HepG2 (cell line): ENCODE measurements around the gene TMEM135. TPM values are rescaled to one million over a fixed set of nuclear protein-coding genes. Genes with fewer than 3 reads are reported as not detected.

ENCODE experiments used
- ATAC-seq: fragments of 200-7000 bp; cut with Tn5 transposase; 3 replicates; pipeline ENCODE4 v1.9.1; 2020; ENCODE audit warnings: mild to moderate bottlenecking, moderate library complexity
- BruUV-seq: library from RNA; stranded (reverse); fragments of 400-500 nt; replicated peaks from 2 replicates; lab custom pipeline; 2021; lab: Mats Ljungman, UMichigan
- CTCF ChIA-PET: fragments of 300-600 bp; formaldehyde crosslinking; extraction: SDS; loops from one replicate; lab custom pipeline; 2021; ENCODE audit warnings: low total read pairs, inconsistent platforms, low intra/inter-chr PET ratio; lab: Yijun Ruan, JAX
- POLR2A ChIA-PET: fragments of 350-600 bp; sonication (Branson Sonifier 250); formaldehyde crosslinking; loops from one replicate; lab custom pipeline; 2020; ENCODE audit warnings: antibody characterized with exemption, inconsistent platforms; lab: Yijun Ruan, JAX
- DNase-seq: peaks from one replicate; pipeline ENCODE4 v3.0.0-alpha.2; 2015; ENCODE audit warnings: low spot score
- FAIRE-seq: peaks from 3 replicates; lab custom pipeline; 2011; peaks lifted over from hg19 to GRCh38; lab: Jason Lieb, UNC
- H2AFZ ChIP-seq: one replicate; pipeline ENCODE4 v1.6.1; 2011; ENCODE audit warnings: low read length, inconsistent platforms
- H3K27ac ChIP-seq: fragments of 300-600 bp; 3 replicates; pipeline ENCODE4 v1.8.0; 2011; ENCODE audit warnings: mixed run types, mild to moderate bottlenecking, mixed read lengths, low read length, inconsistent platforms; ENCODE audit not compliant: insufficient read depth; ENCODE audit errors: extremely low read length
- H3K27me3 ChIP-seq, 2 experiments: fragments of 200-600 bp in 1 of 2; 2 replicates in 1 of 2; 3 replicates in 1 of 2; pipeline versions ENCODE4 v1.6.0 to v1.8.0; 2011; ENCODE audit warnings: low read length in 2 of 2, mild to moderate bottlenecking in 2 of 2, moderate library complexity in 2 of 2, inconsistent platforms in 1 of 2; ENCODE audit not compliant: insufficient read depth in 2 of 2, control insufficient read depth in 1 of 2
- H3K36me3 ChIP-seq, 2 experiments: fragments of 200-600 bp in 1 of 2; replicated peaks in 1 of 2; 2 replicates in 1 of 2; 3 replicates in 1 of 2; pipeline versions ENCODE4 v1.5.1 to v1.8.0; 2011; ENCODE audit warnings: low read length in 2 of 2, inconsistent platforms in 1 of 2; ENCODE audit not compliant: insufficient read depth in 2 of 2, control insufficient read depth in 1 of 2
- H3K4me1 ChIP-seq: 2 replicates; pipeline ENCODE4 v1.5.1; 2012; ENCODE audit warnings: low read length, inconsistent platforms; ENCODE audit not compliant: insufficient read depth
- H3K4me2 ChIP-seq: 2 replicates; pipeline ENCODE4 v1.6.0; 2011; ENCODE audit warnings: low read depth, low read length, inconsistent platforms
- H3K4me3 ChIP-seq, 3 experiments: fragments of 200-600 bp in 1 of 3; sonication (generic), shearing (Covaris generic) in 1 of 3; replicated peaks in 1 of 3; 2 replicates each; pipeline ENCODE4 v1.5.1; 2011 to 2016; ENCODE audit warnings: low read length in 3 of 3, inconsistent platforms in 2 of 3, low read depth in 2 of 3, mild to moderate bottlenecking in 2 of 3, control low read depth in 1 of 3, mixed read lengths in 1 of 3; ENCODE audit not compliant: insufficient read depth in 1 of 3
- H3K79me2 ChIP-seq: one replicate; pipeline ENCODE4 v1.6.1; 2011; ENCODE audit warnings: low read length, inconsistent platforms; ENCODE audit not compliant: insufficient read depth
- H3K9ac ChIP-seq: 2 replicates; pipeline ENCODE4 v1.6.0; 2011; ENCODE audit warnings: mild to moderate bottlenecking, low read depth, low read length, inconsistent platforms; ENCODE audit not compliant: insufficient read depth
- H3K9me3 ChIP-seq: 2 replicates; pipeline ENCODE4 v1.5.1; 2012; ENCODE audit warnings: mild to moderate bottlenecking, low read length
- H4K20me1 ChIP-seq: 2 replicates; pipeline ENCODE4 v1.6.0; 2011; ENCODE audit warnings: inconsistent platforms, mild to moderate bottlenecking, low read length, moderate library complexity; ENCODE audit not compliant: insufficient read depth
- HHEX ChIP-seq: IDR thresholded peaks from 2 replicates; pipeline ENCODE4 v1.6.1; 2016; ENCODE audit warnings: control low read depth
- MIER2 ChIP-seq: IDR thresholded peaks from 2 replicates; pipeline ENCODE4 v1.6.1; 2016; ENCODE audit warnings: missing biosample characterization, missing genetic modification reagents
- SMAD9 ChIP-seq: sonication (generic); formaldehyde crosslinking; IDR thresholded peaks from 2 replicates; pipeline ENCODE4 v1.5.1; 2020; ENCODE audit warnings: mild to moderate bottlenecking, missing genetic modification reagents
- ZC3H13 ChIP-seq: sonication (generic); formaldehyde crosslinking; IDR thresholded peaks from 2 replicates; pipeline ENCODE4 v1.8.1; 2023; ENCODE audit warnings: mild to moderate bottlenecking, missing genetic modification reagents, moderate library complexity
- ZNF563 ChIP-seq: sonication (generic); formaldehyde crosslinking; IDR thresholded peaks from 2 replicates; pipeline ENCODE4 v1.8.0; 2022; ENCODE audit warnings: mild to moderate bottlenecking, moderate library complexity, missing genetic modification reagents
- WGBS: methylation state at CpG from one replicate; pipeline ENCODE4 v1.1.6; 2017; ENCODE audit warnings: low lambda C conversion rate; 5-methylcytosine and 5-hydroxymethylcytosine counted together
- in situ Hi-C: cut with HindIII; loops from 2 replicates; pipeline ENCODE4 v1.10.0; 2017; ENCODE audit warnings: low pct_unique_long_range_greater_than_20kb; ENCODE audit not compliant: extremely low pct_ligation_motif_present
- intact Hi-C: fragments of 100-400 bp; cut with micrococcal nuclease; formaldehyde crosslinking; loops from one replicate; pipeline ENCODE4 v1.10.0; 2022; ENCODE audit not compliant: unreplicated experiment
- polyA plus RNA-seq, 8 experiments: library from polyadenylated mRNA; depleted of rRNA in 3 of 8; stranded (reverse) in 7 of 8; unstranded in 1 of 8; fragments of >200 nt; fragmentation: Illumina TruSeq in 4 of 8; extraction: Trizol in 4 of 8; gene quantifications; 2 replicates each; pipeline versions ENCODE4 v1.2.1 to v1.2.3, GENCODE V29; 2011 to 2016; ENCODE audit warnings: low read depth in 4 of 8, missing spikeins in 1 of 8, mixed read lengths in 1 of 8; ENCODE audit not compliant: insufficient read depth in 1 of 8
- total RNA-seq, 5 experiments: library from RNA; depleted of rRNA; stranded (reverse); fragments of >200 nt; fragmentation: Illumina TruSeq; extraction: Trizol; gene quantifications; 2 replicates each; pipeline ENCODE4 v1.2.3, GENCODE V29; 2016; ENCODE audit warnings: low read depth in 1 of 5
- TF ChIP-seq, protein P1 (sequence below), 2 experiments: sonication (generic) in 1 of 2; formaldehyde crosslinking in 1 of 2; IDR thresholded peaks; 2 replicates each; pipeline versions ENCODE4 v1.4.0 to v1.6.1; 2016 to 2020; ENCODE audit warnings: borderline replicate concordance in 1 of 2, low read depth in 1 of 2, mild to moderate bottlenecking in 1 of 2, missing genetic modification reagents in 1 of 2
- TF ChIP-seq, protein P2 (sequence below): sonication (generic); formaldehyde crosslinking; IDR thresholded peaks from 2 replicates; pipeline ENCODE4 v1.4.0; 2020; ENCODE audit warnings: missing genetic modification reagents, borderline replicate concordance

TMEM135 gene
- total and polyA plus RNA-seq, 2 of the 13 experiments (the other 11 are each of a cell fraction or from before 2014, with no cell fraction given): 36.6 to 88.9 TPM

DNA sequence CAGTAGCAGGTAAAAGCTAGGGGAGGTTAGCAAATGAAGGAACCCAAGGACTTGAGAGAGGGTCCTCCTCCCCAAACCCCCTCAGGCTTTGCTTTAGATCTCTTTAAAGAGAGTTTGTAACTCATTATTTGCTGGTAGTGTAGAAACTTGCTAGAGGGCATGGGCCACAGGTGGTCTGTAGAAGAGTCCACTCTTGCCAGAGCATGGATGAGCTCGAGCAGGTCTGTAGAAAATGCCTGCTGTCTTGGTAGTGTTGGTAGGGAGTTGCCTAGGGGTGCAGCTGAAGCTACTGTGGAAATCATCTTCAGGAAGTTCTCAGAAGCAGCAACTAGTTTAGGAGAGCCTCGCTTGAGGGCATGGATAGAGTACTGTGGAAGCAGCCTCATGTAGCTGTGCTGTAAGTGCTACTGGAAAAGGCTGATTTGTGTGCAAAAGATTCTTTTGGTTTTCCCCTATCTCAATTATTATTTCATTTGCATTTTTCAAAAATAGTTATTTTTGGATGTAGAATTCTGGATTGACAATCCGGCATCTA is 104.3 kb downstream of the TMEM135 start:
- Histone ChIP-seq H3K4me1 (peaks cover 20% of the 10 kb centered on the region), H3K27ac (no peak overlapping the region), H3K36me3 (no peaks in the 10 kb centered on the region; a peak in 1 of 5 replicates), H3K9me3 (peaks cover 6% of the 10 kb centered on the region; the same call in 1 of the 2 replicates), H2AFZ (no peak overlapping the region), H3K4me3 (no peak overlapping the region), H3K4me2 (no peak overlapping the region), H4K20me1 (peaks cover 12% of the 10 kb centered on the region; the same call in 1 of the 2 replicates), H3K9ac (no peak overlapping the region), H3K79me2 (peaks cover 59% of the 10 kb centered on the region), H3K27me3 (no peaks in the 10 kb centered on the region)
- ATAC-seq (peak; percentile 42; the same call in 2 of the 3 replicates), DNase-seq (no peak), FAIRE-seq (no peak)
- CTCF ChIA-PET: no interaction called here
- no TSS peak for BruUV-seq
- TF ChIP-seq SMAD9 (CRISPR knock-in tag) (no peak), HHEX (CRISPR knock-in tag) (no peak), ZC3H13 (CRISPR knock-in tag) (no peak), MIER2 (CRISPR knock-in tag) (no peak), ZNF563 (CRISPR knock-in tag) (no peak)
- TF ChIP-seq, protein P1, sequence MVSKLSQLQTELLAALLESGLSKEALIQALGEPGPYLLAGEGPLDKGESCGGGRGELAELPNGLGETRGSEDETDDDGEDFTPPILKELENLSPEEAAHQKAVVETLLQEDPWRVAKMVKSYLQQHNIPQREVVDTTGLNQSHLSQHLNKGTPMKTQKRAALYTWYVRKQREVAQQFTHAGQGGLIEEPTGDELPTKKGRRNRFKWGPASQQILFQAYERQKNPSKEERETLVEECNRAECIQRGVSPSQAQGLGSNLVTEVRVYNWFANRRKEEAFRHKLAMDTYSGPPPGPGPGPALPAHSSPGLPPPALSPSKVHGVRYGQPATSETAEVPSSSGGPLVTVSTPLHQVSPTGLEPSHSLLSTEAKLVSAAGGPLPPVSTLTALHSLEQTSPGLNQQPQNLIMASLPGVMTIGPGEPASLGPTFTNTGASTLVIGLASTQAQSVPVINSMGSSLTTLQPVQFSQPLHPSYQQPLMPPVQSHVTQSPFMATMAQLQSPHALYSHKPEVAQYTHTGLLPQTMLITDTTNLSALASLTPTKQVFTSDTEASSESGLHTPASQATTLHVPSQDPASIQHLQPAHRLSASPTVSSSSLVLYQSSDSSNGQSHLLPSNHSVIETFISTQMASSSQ (IDR thresholded peaks at IDR 0.05; ENCODE audit: low read depth): no peak
- TF ChIP-seq, protein P1 (CRISPR knock-in tag; IDR thresholded peaks at IDR 0.05; ENCODE audit: borderline replicate concordance): no peak
- TF ChIP-seq, protein P2, sequence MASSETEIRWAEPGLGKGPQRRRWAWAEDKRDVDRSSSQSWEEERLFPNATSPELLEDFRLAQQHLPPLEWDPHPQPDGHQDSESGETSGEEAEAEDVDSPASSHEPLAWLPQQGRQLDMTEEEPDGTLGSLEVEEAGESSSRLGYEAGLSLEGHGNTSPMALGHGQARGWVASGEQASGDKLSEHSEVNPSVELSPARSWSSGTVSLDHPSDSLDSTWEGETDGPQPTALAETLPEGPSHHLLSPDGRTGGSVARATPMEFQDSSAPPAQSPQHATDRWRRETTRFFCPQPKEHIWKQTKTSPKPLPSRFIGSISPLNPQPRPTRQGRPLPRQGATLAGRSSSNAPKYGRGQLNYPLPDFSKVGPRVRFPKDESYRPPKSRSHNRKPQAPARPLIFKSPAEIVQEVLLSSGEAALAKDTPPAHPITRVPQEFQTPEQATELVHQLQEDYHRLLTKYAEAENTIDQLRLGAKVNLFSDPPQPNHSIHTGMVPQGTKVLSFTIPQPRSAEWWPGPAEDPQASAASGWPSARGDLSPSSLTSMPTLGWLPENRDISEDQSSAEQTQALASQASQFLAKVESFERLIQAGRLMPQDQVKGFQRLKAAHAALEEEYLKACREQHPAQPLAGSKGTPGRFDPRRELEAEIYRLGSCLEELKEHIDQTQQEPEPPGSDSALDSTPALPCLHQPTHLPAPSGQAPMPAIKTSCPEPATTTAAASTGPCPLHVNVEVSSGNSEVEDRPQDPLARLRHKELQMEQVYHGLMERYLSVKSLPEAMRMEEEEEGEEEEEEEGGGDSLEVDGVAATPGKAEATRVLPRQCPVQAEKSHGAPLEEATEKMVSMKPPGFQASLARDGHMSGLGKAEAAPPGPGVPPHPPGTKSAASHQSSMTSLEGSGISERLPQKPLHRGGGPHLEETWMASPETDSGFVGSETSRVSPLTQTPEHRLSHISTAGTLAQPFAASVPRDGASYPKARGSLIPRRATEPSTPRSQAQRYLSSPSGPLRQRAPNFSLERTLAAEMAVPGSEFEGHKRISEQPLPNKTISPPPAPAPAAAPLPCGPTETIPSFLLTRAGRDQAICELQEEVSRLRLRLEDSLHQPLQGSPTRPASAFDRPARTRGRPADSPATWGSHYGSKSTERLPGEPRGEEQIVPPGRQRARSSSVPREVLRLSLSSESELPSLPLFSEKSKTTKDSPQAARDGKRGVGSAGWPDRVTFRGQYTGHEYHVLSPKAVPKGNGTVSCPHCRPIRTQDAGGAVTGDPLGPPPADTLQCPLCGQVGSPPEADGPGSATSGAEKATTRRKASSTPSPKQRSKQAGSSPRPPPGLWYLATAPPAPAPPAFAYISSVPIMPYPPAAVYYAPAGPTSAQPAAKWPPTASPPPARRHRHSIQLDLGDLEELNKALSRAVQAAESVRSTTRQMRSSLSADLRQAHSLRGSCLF: no peak
- 76% methylated on average over 3 of the region's 3 CpGs for WGBS
- POLR2A ChIA-PET: no interaction called here
- in situ Hi-C loops: no loop called here
- intact Hi-C loops: no loop called here
